ENCODE data around the gene CCDC97.
A peak's percentile ranks its signal among the peaks of the same experiment; 100 is the strongest.
"Not testable (repeated sequence)": the region's sequence is repeated elsewhere in the genome, so short reads cannot be mapped to it uniquely, and the experiment has no call there.

The CCDC97 gene

DNA sequence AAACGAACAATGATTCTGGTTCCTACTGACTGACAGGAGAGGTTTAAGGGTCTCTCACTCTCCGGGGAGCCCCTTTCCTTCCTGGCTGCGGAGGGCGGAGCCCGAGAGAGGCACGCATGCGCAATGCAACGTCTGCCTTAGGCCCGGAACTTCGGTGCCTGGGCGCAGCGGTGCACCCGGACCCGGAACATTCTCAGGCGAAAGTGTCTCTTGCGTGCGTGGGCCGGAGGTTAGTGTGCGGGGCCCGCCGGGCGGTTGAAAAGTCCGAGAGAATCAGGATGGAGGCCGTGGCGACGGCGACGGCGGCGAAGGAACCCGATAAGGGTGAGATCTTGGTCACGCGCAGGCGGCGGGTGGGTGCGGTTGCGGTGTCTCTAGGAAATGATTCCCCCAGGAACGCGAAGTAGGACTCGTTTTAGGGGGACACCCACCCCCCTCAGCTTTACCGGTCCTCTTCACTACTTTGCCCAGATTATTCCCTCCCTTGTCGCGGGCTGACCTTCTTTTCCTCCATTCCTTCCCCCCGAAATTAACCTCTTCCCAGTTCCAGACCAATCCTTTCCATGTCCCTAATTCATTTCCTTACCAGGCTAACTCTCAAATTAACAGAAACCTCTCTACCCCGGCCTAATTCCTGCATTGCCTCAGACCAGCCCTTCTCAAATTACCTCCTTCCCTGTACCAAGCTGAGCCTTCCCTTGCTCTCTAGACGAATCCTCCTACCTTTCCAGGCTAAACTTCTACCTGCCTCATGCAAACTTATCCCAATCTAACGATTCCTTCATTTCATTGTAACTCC is at the start of gene CCDC97:
TSS of gene CCDC97 (plus strand) at position 140 of the 799 bp plus-strand sequence. CDS start at position 279, 139 bp downstream.
- DNase-seq, result peak; percentile 82 to 98 (median 86)

DNA sequence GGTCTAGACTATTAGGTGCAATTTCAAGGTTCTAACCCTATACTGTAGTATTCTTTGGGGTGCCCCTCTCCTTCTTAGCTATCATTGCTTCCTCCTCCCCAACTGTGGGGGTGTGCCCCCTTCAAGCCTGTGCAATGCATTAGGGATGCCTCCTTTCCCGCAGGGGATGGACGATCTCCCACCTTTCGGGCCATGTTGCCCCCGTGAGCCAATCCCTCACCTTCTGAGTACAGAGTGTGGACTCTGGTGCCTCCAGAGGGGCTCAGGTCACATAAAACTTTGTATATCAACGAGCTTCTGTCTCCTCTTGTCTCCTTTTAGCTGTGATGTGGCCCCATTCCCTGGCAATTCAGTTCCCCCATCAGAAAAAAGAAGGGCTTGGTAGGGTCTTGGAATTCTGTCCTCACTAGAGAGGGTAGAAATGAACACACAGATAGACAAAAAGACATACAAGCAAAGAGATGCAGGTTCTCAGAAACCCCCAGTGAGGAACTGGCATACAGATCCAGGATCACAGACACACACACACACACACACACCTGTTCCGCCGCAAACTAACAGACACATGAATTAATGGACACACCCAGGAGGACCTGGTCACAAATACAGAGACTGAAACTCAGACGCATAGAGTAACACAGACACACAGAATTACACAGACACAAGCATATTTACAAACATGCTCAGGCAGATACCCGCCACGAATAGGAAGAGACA is 48.3 kb upstream of the CCDC97 start:
- DNase-seq, result no peak

DNA sequence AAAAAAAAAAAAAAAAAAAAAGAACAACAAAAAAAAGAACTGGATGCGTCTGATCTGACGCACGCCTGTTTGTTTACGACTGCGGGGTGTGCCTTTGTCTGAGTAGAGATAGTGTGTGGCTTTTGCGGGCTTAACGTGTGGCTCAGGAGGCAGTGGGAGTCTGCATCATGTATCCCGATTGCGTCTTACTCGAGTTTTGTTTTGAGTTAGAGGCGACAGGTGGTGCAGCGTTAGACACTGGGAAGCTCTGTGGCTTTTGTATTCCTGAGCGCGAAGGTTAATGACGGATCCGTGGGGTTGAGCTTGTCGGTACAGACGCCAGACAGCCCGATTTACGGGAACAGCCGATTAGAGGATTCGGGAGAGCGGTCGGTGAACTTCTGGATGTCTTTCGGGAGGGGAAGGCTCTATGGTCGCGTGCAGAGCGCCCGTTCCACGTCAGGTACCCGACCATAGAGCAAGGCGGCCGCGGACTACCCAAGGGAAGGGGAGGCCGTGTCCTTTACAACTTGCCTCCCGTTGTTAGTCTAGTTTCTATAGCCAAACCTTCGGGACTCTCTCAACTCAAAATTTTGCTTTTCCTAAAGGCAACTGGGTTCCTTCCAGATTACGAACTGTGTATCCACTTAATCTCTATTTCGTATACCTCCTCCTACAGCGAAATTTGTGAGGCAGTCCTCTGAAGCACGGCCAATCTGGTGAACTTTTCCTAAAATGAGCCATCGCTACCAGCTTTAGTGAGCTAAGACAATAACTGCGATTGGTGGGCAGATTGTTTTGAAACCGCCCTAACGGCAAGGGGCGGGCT is 46.7 kb upstream of the CCDC97 start:
- peak; percentile 83 to 97 (median 93) for DNase-seq

DNA sequence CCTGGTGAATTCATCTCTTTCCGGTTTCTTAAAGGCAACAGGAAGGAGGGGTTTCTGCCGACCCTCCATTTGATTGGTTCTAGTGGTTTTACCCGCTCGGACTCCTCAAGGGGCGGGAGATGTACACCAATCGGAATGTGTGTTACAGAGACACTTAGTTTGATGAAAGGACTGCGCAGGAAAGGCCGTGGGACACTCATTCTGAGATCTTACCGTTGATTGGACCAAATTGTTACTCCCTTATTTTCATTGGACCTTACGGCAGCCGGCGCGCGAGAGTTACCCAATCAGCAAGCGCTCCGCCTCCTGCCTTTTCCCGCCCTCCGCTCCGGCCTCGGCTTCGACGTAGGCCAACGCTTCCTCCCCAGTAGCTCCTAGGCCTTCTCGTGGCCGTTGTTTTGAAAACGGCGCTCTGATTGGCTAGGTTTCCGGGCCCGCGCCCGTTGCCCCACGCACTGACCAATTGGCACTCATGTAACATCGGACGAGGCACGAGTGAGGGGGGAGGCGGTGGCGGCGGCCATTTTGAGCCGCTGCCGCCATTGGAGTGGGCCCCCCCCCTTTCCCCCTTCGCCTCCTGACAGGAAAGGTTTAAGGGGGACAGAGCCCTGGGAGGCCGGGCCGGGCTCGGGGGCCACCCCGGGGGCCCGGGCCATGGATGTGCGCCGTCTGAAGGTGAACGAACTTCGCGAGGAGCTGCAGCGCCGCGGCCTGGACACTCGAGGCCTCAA is 46.0 kb upstream of the CCDC97 start, which contains the start of gene HNRNPUL1:
TSS of gene HNRNPUL1 (plus strand) at position 523 of the 731 bp plus-strand sequence. CDS start at position 655, 132 bp downstream.
- peak; percentile 97 to 100 (median 100) for DNase-seq

DNA sequence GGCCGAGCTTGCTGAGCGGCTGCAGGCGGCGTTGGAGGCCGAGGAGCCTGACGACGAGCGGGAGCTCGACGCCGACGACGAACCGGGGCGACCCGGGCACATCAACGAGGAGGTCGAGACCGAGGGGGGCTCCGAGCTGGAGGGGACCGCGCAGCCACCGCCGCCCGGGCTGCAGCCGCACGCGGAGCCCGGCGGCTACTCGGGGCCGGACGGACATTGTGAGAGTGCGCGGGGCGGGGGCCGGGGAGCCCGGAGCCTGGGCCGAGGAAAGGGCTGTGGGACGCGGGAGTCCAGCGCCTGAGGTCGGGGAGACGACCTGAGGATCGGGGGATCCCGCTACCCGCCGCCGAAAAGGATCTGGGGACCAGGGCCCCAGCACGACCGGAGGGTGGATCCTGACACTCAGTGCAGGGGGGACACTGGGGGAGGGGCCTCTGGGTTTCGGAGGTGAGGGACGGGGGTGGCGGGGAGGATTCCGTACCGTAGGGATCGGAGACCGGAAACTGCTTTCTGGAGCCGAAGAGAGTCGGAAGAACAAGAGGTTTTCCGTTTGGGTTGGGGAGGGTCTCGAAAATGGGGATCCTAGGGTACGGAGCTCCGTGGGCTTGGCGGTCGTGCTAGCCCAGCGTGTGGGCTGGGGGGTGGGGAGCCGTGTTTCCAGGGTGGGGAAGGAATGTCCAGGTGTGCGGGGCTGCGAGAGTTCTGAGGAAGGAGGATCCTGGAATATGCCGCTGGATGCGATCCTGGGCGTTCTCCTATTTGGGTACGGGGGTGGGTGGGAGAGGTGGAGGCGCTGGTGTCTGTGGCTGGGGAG is 45.2 kb upstream of the CCDC97 start:
- DNase-seq, result peak; percentile 30 to 68 (median 45)

DNA sequence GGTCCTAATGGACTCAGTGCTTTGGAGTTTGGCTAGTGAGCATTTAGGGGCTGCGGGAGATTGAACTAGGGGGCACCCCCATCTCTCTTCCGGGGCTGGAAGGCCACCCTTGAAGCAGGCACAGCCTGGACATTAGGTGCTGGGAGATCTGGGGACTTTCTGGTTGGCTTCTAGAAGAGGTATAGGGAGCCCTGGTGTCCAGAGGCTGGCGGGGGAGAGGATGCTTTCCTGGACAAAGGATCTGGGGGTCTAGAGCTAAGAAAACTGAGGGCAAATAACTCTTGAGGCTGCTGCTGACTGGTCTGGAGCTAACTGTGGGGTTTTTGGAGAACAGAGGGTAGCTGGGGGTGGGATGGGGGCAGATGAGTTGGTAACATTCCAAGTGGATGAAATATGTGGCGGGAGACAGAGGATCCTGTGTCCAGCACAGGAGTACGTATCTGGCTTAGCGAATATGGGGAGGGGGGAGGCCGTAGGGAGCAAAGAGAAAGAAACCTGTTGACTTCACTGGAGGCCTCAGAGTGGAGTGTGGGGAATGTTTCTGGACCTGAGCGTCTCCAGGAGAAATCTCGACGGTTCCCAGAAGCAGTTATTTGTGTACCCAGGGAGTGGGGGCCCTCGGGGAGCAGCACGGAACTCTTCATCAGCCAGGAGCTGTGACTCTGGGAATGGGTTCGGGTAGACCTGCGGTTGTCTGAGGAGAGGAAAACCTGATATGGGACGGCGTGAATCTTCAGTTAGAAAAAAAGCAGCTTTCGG is 44.4 kb upstream of the CCDC97 start:
- no peak for DNase-seq

DNA sequence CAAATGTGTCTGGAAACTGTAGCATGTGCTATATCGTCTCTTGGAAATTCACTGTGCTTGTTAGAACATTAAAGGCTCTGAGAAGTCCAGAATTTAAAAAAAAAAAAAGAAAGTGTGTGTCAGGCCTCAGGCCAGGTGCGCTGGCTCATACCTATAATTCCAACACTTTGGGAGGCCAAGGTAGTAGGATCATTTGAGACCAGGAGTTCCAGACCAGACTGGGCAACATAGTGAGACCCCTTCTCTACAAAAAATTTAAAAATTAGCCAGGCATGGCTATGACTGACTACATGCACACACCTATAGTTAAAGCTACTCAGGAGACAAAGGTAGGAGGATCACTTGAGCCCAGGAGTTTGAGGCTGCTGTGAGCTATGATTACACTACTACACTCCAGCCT is 40.9 kb upstream of the CCDC97 start:
- no peak for DNase-seq

DNA sequence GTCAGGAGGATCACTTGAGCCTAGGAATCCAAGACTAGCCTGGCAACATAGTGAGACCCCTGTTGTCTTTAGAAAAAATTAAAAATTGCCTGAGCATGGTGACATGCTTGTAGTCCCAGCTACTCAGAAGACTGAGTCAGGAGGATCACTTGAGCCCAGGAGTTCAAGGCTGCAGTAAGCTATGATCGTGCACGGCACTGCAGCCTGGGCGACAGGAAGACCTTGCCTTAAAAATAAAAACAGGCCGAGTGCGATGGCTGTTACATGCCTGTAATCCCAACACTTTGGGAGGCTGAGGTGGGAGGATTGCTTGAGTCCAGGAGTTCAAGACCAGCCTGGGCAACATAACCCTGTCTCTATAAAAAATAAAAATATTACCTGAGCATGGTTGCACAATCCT is 40.4 kb upstream of the CCDC97 start:
- no peak for DNase-seq

DNA sequence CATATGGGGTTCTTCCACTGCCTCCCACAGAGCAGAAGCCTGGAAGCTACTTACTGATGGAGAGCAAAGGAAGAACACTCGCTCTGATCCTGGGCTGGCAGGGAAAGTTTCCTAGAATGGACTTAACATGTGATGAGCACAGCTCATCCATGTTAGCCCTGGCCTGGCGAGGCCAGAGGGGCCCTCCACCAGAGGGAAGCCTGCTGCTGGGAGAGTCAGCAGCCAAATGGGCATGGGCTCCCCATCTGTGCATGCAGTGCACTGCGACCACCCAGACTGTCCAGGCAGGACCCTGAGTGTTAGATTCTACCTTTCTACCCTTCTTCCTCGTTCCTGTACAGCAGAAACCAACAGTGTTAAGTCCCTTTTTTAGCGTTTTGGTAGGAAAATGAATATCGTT is 36.9 kb upstream of the CCDC97 start:
- DNase-seq, result no peak

DNA sequence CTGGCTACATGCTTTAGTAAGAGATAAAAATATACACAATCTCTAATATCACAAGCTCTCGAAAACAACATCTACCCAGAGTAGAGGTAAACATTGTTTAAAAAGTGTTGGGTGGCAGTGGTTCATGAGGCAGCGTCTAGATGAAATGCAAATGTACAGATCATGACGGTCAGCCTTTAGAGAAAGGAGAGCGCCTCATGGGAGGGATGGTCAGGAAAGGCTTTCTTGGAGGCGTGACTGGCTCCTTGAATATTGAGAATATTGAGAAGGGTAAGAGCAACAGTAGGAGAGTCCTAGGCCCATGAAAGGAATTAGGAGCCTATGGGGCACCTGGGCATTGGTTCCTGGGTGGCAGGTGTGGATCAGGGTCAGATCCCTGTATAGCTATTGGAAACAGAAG is 35.2 kb upstream of the CCDC97 start:
- no peak for DNase-seq

DNA sequence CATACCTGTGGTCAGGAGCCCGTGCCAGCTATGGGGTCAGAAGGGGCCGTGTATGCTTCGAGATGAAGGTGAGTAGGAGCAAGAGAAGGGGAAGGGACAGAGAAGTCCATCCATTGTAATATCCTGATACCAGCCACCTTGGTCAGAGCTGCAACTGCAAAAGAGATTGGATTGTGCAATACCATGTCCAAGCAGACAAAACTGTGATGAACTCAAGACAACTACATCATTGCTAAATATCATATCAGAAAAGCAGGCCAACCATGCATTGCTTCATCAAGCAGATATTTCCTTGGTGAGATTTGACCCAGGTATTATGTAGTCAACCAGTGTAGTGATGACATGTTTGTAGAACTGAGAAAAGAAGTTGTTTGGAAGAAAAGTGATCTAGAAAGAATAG is 33.7 kb upstream of the CCDC97 start:
- no peak for DNase-seq

DNA sequence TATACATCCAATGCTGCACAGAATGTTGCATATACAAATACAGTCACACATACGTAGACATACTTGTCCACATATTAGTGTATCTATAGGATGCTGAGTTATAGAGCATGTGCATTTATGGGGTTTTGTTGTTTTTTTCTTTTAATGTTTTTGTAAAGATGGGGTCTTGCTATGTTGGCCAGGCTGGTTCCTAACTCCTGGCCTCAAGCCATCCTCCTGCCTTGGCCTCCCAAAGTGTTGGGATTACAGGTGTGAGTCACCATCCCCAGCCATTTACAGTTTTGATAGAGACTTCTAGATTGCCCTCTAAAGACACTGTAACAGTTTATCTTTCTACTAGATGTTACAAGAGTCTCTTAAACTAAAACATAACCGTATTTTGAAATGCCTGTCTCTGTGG is 31.5 kb upstream of the CCDC97 start:
- no peak for DNase-seq

DNA sequence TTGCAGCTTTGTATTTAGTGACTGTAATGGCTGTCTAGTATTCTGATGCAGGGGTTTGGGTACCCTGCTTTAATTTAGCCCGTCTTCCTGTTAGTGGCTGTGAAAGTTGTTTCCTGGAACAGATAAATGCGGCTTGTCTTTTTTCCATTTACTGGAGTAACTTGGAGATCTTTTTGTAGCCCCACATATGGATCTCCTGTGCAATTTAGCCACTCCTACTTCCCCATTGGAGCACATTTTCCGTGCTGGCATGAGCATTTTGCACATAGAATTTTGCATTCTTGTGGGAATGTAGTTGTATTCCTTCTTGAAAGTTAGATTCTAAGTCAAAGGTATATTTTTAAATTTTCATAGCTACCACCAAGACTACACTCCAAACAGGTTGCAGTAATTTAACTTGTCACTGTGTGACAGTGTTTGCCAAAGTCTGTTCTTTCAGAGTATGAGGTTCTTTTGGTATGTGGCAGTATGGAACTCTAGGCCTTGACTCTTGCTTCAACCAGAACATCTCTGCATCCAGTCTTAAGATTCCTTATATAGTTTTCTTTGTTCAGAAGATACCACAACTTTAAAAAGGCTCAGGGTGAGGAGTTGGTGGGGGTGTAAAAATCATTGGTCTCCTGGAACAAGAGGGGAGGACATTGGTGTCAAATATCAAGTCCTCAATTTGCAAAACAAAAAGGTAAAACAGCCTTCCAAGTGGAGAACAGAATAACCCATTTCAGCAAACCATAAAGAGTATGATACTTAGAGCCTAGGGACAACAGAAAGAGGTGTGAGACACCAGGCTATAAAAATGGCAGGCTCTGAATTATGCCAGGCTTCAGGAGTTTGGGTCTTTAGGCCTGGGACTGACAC is 21.1 kb upstream of the CCDC97 start:
- DNase-seq, result peak in 1 of 6 experiments; percentile 18

DNA sequence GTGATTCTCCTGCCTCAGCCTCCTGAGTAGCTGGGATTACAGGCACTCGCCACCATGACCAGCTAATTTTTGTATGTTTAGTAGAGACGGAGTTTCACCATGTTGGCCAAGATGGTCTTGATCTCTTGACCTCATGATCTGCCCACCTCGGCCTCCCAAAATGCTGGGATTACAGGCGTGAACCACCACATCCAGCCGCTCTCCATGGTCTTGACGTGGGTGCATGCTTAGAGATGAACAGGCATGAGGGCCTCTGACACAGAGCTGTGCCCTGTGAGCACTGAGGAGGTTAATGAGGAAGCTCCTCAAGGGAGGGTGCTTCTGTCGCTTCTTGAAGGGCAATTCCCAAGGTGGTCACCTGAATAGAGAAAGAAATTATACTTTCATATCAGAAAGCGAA is 20.2 kb upstream of the CCDC97 start:
- DNase-seq, result not testable (repeated sequence)

DNA sequence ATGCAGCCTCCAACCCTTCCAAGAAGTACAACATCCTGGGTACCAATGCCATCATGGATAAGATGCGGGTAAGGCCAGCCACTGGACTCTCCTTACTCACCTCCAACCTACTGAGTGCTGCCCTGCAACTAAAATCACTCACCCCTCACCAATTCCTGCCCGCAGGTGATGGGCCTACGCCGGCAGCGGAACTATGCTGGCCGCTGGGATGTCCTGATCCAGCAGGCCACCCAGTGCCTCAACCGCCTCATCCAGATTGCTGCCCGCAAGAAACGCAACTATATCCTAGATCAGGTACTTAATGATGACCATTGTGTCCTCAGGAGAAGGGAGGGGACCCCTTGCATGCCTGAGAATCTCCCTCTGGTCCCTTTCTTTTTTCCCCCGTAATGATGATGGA is 15.6 kb upstream of the CCDC97 start:
- no peak for DNase-seq

DNA sequence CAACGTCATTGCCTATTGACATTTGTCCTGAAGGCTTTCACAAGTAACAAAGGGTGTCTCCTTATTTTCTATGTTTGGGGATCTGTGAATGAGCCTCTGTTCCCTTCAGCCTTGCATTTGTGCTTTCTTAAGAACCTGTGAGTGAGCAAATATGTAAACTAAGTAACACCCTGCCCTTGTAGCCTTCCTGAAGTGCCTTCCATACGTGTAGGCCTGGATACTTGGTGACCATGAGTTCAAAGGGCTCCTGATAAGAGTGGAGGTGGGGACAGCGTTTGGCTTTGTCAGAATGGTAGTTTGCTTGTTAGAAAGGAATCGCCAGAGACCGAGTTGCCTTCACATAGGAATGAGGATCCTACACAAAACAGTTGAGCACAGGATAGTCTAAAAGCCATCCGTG is 14.5 kb upstream of the CCDC97 start:
- DNase-seq, result no peak

DNA sequence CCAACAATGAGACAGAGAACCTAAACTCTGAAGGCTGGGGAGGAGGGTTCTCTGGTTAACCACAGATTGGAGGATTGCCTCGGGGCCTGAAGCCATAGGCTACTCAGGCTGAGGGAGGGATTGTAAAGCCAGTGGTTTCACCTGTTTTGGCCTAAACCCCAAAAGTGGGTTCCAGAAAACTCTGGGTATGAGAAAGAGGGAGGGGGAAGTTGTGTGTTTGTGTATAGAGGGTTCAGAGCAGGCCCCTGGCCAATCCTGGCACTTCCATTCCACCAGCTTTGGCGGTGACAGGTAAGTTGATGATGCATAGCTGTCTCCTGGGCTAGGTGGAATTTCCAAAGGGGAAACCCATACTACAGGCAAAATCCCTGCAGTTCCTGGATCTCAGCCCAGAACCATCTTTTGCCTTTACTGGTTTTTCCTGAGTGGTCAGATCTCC is 13.5 kb upstream of the CCDC97 start:
- DNase-seq, result no peak

DNA sequence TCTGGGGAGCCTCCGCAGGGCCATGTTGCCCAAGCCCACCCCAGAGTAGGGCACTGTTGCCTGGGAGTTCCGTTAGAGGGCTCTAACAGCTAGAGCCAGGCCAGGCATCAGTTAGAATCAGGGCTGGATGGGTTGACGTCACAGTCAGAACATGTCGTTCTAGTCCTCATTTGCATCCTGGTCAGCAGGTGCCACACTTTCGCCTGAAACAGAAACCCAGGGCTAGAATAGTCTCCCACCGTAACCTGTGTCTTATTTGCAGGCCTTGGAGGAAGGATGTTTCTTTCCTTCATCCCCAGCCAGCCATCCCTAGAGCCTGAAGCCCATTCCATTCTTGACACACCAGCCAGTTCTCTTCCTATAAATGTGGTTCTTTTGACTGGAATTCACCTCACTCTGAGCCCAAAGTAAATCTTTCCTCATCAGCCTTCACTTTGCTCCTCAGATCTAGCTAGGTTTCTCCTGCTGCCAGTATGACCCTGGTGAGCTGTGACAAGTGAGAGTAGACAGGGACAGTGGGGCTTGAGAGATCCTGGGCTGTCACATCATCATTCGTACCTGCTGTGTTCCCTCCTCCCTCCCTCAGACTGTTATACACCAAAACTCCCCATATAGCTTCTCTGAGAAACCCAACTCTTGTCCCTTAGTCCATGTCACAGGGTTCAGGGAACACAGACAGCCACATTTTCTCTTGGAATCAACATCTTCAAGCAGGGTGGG is 12.2 kb upstream of the CCDC97 start:
- no peak for DNase-seq

DNA sequence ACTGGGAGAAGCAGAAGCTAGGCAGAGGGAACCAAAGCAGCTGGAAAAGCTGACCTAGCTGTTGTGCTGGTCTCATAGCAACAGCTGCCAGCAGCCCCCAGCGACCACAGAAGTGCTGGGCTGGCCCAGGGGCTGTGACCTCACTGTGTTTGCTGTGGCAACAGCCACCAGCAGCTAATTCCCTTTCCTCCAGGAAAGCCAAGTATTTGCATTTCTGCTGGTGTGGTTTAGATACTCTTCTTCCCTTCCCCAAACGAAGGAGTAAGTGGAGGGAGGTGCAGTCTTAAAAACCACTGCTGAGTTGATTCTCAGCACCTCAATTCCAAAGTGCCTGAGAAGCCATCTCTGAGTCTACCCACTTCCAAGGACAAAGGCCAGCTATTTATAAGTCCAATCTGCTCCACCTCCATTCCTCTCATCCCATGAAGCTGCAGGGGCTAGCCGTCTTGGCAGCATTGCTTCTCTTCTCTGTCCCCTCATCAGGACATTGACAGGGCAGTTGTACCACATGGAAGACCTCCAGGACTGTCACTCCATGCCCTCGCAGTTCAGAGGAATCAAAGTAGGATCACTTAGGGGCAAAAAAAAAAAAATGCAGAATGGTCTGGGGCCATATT is 11.5 kb upstream of the CCDC97 start:
- no peak for DNase-seq

All from stimulated activated naive CD4-positive, alpha-beta T cell (primary cell).